NCI-H2029 (cell line): ENCODE measurements around the gene PRR23B.

Experiments used
- DNase-seq: peaks from one replicate; lab custom pipeline; 2025; lab: John Stamatoyannopoulos, UW

The PRR23B gene

GRCh38 chr3:138974462-138974861 is 46.3 kb downstream of the PRR23B start:
- DNase-seq, result no peak

GRCh38 chr3:138972941-138973340 is 47.8 kb downstream of the PRR23B start:
- DNase-seq, result no peak

- DNase-seq, result no peak
These were observed 48.9 kb downstream of the PRR23B start for GRCh38 chr3:138971766-138972320.
